Astrocyte (in vitro differentiated cells and primary cell): ENCODE measurements around the gene UCHL5.

Source experiments
- EZH2 ChIP-seq: IDR thresholded peaks from 2 replicates; pipeline ENCODE4 v1.6.1; 2012; ENCODE audit warnings: mild to moderate bottlenecking, low read length, inconsistent platforms; ENCODE audit not compliant: insufficient read depth
- TF ChIP-seq, protein P1 (sequence below): IDR thresholded peaks from 2 replicates; pipeline ENCODE4 v1.5.1; 2011; ENCODE audit warnings: low read depth, mild to moderate bottlenecking, inconsistent platforms, low read length, moderate library complexity; ENCODE audit not compliant: insufficient read depth

DNA sequence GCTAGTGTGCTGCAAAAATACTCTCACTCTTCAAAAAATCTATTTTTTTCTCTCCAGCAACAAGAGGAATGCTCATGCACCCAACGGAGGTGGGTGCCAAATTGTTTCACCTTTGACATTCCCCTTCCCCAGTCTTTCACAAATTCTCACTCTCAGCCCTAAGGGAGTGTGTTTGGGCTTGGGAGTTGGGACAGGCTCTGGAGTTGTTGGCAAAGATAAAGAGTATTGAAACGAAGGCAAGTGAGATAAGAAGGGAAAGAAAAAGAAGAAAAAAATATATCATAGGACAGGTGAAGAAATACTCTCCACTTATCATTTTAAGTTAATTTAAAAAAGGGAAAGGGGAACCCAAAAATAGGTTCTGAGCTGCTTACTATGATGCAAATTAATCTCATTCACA is 82.6 kb downstream of the UCHL5 start:
- TF ChIP-seq, protein P1, sequence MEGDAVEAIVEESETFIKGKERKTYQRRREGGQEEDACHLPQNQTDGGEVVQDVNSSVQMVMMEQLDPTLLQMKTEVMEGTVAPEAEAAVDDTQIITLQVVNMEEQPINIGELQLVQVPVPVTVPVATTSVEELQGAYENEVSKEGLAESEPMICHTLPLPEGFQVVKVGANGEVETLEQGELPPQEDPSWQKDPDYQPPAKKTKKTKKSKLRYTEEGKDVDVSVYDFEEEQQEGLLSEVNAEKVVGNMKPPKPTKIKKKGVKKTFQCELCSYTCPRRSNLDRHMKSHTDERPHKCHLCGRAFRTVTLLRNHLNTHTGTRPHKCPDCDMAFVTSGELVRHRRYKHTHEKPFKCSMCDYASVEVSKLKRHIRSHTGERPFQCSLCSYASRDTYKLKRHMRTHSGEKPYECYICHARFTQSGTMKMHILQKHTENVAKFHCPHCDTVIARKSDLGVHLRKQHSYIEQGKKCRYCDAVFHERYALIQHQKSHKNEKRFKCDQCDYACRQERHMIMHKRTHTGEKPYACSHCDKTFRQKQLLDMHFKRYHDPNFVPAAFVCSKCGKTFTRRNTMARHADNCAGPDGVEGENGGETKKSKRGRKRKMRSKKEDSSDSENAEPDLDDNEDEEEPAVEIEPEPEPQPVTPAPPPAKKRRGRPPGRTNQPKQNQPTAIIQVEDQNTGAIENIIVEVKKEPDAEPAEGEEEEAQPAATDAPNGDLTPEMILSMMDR: no peak
- TF ChIP-seq EZH2: no peak
